ENCODE measurements around the gene RBX1.

Gene RBX1

GRCh38 chr22:41021613-41022454 is 70.7 kb downstream of the RBX1 start:
- DNase-seq = peak in 24 of 51 donors; percentile 9 to 58 (median 22)

GRCh38 chr22:41022470-41023298 is 71.5 kb downstream of the RBX1 start:
- peak in 48 of 51 donors; percentile 9 to 76 (median 49) for DNase-seq

Data from hypothalamus (tissue), 51 donors.